H9 (cell line): Measurements from ENCODE around the gene ZNF264. TPM values are rescaled to one million over a fixed set of nuclear protein-coding genes. Genes with fewer than 3 reads are reported as not detected.

Experiments
- DNase-seq: peaks from one replicate; pipeline ENCODE4 v3.0.0-alpha.2; 2017
- H2AFZ ChIP-seq: one replicate; pipeline ENCODE4 v1.6.1; 2013; ENCODE audit warnings: mild to moderate bottlenecking, low read length, control low read depth, moderate library complexity
- H2AK5ac ChIP-seq: 2 replicates; pipeline ENCODE4 v1.6.1; 2013; ENCODE audit warnings: low read length, control low read depth, mixed read lengths; ENCODE audit not compliant: insufficient read length
- H2BK120ac ChIP-seq: one replicate; pipeline ENCODE4 v1.6.1; 2013; ENCODE audit warnings: low read depth, mild to moderate bottlenecking, low read length, control low read depth, inconsistent platforms; ENCODE audit not compliant: poor library complexity, severe bottlenecking
- H2BK12ac ChIP-seq: 2 replicates; pipeline ENCODE4 v1.6.1; 2013; ENCODE audit warnings: low read length, control low read depth, mixed read lengths, low read depth; ENCODE audit not compliant: insufficient read length
- H2BK15ac ChIP-seq: 2 replicates; pipeline ENCODE4 v1.6.1; 2013; ENCODE audit warnings: low read depth, low read length, control low read depth
- H2BK20ac ChIP-seq: one replicate; pipeline ENCODE4 v1.6.1; 2013; ENCODE audit warnings: low read depth, mild to moderate bottlenecking, low read length, control low read depth, inconsistent platforms; ENCODE audit not compliant: poor library complexity, severe bottlenecking
- H2BK5ac ChIP-seq: 2 replicates; pipeline ENCODE4 v1.6.1; 2013; ENCODE audit warnings: low read length, control low read depth, mixed read lengths; ENCODE audit not compliant: insufficient read length
- H3K14ac ChIP-seq: 2 replicates; pipeline ENCODE4 v1.6.1; 2013; ENCODE audit warnings: low read length, control low read depth; ENCODE audit not compliant: insufficient read depth
- H3K18ac ChIP-seq: 2 replicates; pipeline ENCODE4 v1.6.1; 2013; ENCODE audit warnings: low read depth, mild to moderate bottlenecking, mixed read lengths, low read length, control low read depth; ENCODE audit not compliant: insufficient read length
- H3K23ac ChIP-seq: 2 replicates; pipeline ENCODE4 v1.6.1; 2013; ENCODE audit warnings: low read length, control low read depth, mixed read lengths, low read depth; ENCODE audit not compliant: insufficient read length
- H3K23me2 ChIP-seq: 2 replicates; pipeline ENCODE4 v1.6.1; 2013; ENCODE audit warnings: low read depth, mild to moderate bottlenecking, mixed read lengths, low read length, control low read depth; ENCODE audit not compliant: insufficient read length, poor library complexity, severe bottlenecking
- H3K27ac ChIP-seq: 2 replicates; pipeline ENCODE4 v1.5.1; 2013; ENCODE audit warnings: low read length, control low read depth, mixed read lengths, low read depth; ENCODE audit not compliant: insufficient read length
- H3K27me3 ChIP-seq: 2 replicates; pipeline ENCODE4 v1.6.1; 2013; ENCODE audit warnings: low read length, control low read depth, inconsistent platforms; ENCODE audit not compliant: insufficient read depth
- H3K4ac ChIP-seq: 2 replicates; pipeline ENCODE4 v1.6.1; 2013; ENCODE audit warnings: low read depth, mild to moderate bottlenecking, control low read depth, inconsistent platforms, low read length, moderate library complexity
- H3K4me1 ChIP-seq: 2 replicates; pipeline ENCODE4 v1.6.1; 2013; ENCODE audit warnings: low read length, control low read depth, inconsistent platforms; ENCODE audit not compliant: insufficient read depth
- H3K4me2 ChIP-seq: 2 replicates; pipeline ENCODE4 v1.6.1; 2013; ENCODE audit warnings: low read length, control low read depth, mixed read lengths; ENCODE audit not compliant: insufficient read length, insufficient read depth
- H3K56ac ChIP-seq: 2 replicates; pipeline ENCODE4 v1.6.1; 2013; ENCODE audit warnings: low read depth, mild to moderate bottlenecking, mixed read lengths, low read length, control low read depth; ENCODE audit not compliant: insufficient read length
- H3K79me1 ChIP-seq: 2 replicates; pipeline ENCODE4 v1.6.1; 2013; ENCODE audit warnings: low read depth, mild to moderate bottlenecking, moderate library complexity, low read length, control low read depth, inconsistent platforms; ENCODE audit not compliant: insufficient read depth, poor library complexity, severe bottlenecking
- H3K79me2 ChIP-seq: 2 replicates; pipeline ENCODE4 v1.6.1; 2013; ENCODE audit warnings: low read length, control low read depth, inconsistent platforms; ENCODE audit not compliant: insufficient read depth
- H3K9ac ChIP-seq: 2 replicates; pipeline ENCODE4 v1.6.1; 2013; ENCODE audit warnings: low read length, control low read depth, mixed read lengths; ENCODE audit not compliant: insufficient read length; ENCODE audit errors: extremely low read depth
- H3K9me3 ChIP-seq: one replicate; pipeline ENCODE4 v1.6.1; 2013; ENCODE audit warnings: low read depth, low read length, inconsistent platforms; ENCODE audit not compliant: control insufficient read depth
- H3T11ph ChIP-seq: one replicate; pipeline ENCODE4 v1.6.1; 2013; ENCODE audit warnings: mild to moderate bottlenecking, low read length, control low read depth, inconsistent platforms
- H4K20me1 ChIP-seq: one replicate; pipeline ENCODE4 v1.6.1; 2013; ENCODE audit not compliant: control insufficient read depth, insufficient read length, insufficient read depth
- H4K5ac ChIP-seq: 2 replicates; pipeline ENCODE4 v1.6.1; 2013; ENCODE audit warnings: low read depth, mild to moderate bottlenecking, mixed read lengths, low read length, control low read depth; ENCODE audit not compliant: insufficient read length
- H4K8ac ChIP-seq: replicated peaks from 2 replicates; pipeline ENCODE4 v1.6.1; 2013; ENCODE audit warnings: low read length, control low read depth, mixed read lengths, low read depth; ENCODE audit not compliant: insufficient read length
- H4K91ac ChIP-seq: 2 replicates; pipeline ENCODE4 v1.6.1; 2013; ENCODE audit warnings: low read depth, mild to moderate bottlenecking, moderate library complexity, mixed read lengths, low read length, control low read depth; ENCODE audit not compliant: insufficient read length
- H3K27ac Mint-ChIP-seq, 3 experiments: 2 replicates in 2 of 3; 3 replicates in 1 of 3; pipeline ENCODE4 v1.8.0; 2020 to 2021; ENCODE audit warnings: mixed read lengths in 3 of 3, mild to moderate bottlenecking in 1 of 3, moderate library complexity in 1 of 3
- H3K27me3 Mint-ChIP-seq: 2 replicates; pipeline ENCODE4 v1.8.0; 2021; ENCODE audit warnings: low read depth, mild to moderate bottlenecking, moderate library complexity, mixed read lengths
- H3K36me3 Mint-ChIP-seq, 3 experiments: 2 replicates in 2 of 3; 3 replicates in 1 of 3; pipeline ENCODE4 v1.8.0; 2020 to 2021; ENCODE audit warnings: low read depth in 3 of 3, mixed read lengths in 3 of 3; ENCODE audit not compliant: insufficient read depth in 1 of 3
- H3K4me1 Mint-ChIP-seq, 2 experiments: 2 replicates each; pipeline ENCODE4 v1.8.0; 2020; ENCODE audit warnings: mixed read lengths in 2 of 2
- H3K4me3 Mint-ChIP-seq, 2 experiments: 2 replicates in 1 of 2; 3 replicates in 1 of 2; pipeline ENCODE4 v1.8.0; 2020 to 2021; ENCODE audit warnings: mild to moderate bottlenecking in 2 of 2, mixed read lengths in 2 of 2, moderate library complexity in 1 of 2
- H3K9me3 Mint-ChIP-seq, 2 experiments: 2 replicates in 1 of 2; 3 replicates in 1 of 2; pipeline ENCODE4 v1.8.0; 2020; ENCODE audit warnings: mild to moderate bottlenecking in 2 of 2, mixed read lengths in 2 of 2, moderate library complexity in 1 of 2
- CTCF ChIP-seq: fragments of 200-600 bp; sonication (generic); conservative IDR thresholded peaks from 3 replicates; pipeline ENCODE4 v1.8.0; 2021; ENCODE audit warnings: antibody characterized with exemption, mild to moderate bottlenecking
- WGBS: extraction: QIAGEN DNeasy Blood & Tissue Kit; methylation state at CpG from one replicate; pipeline ENCODE4 v1.1.7; 2013; ENCODE audit warnings: missing lambda C conversion rate, low lambda C conversion rate, mixed read lengths; ENCODE audit not compliant: insufficient read length; ENCODE audit errors: extremely low coverage; 5-methylcytosine and 5-hydroxymethylcytosine counted together
- total RNA-seq: library from RNA; stranded (reverse); gene quantifications from 2 replicates; pipeline ENCODE4 v1.2.1, GENCODE V29; 2021

Gene ZNF264
- total RNA-seq, 1 experiment from 2014 or later: 25.3 TPM

DNA sequence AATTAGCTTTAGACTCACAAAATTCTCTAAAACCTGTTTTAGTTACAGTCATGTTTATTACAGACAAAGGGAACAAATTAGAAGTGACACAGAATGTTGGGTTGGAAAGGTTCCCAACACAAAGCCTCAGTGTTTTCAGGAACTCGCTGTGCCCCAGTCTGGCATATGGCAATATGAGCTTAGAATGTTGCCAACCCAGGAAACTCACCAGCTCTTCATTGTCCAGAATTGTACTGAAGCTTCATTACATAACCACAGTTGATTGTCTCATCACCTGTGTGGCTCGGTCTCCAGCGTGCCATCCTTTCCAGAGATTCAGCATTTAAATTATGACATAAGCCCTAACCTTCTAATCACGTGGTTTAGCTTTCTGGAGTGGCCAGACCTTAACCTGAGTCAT is 19.1 kb downstream of the ZNF264 start:
- Histone ChIP-seq H2AFZ (no peak overlapping the region), H4K8ac (no peak overlapping the region), H3K27me3 (no peaks in the 10 kb centered on the region), H3K4ac (no peak overlapping the region), H3K4me2 (no peak overlapping the region), H2AK5ac (no peak overlapping the region), H4K5ac (no peak overlapping the region), H2BK12ac (no peak overlapping the region), H3K4me1 (no peaks in the 10 kb centered on the region), H3K9me3 (no peaks in the 10 kb centered on the region), H4K20me1 (no peaks in the 10 kb centered on the region), H3K56ac (no peak overlapping the region), H3K79me1 (no peaks in the 10 kb centered on the region), H2BK15ac (no peak overlapping the region), H3K18ac (no peak overlapping the region), H3K27ac (no peak overlapping the region), H3K14ac (no peak overlapping the region), H3K23me2 (no peaks in the 10 kb centered on the region), H4K91ac (no peak overlapping the region), H2BK5ac (no peak overlapping the region), H2BK20ac (no peak overlapping the region), H3K23ac (no peak overlapping the region), H3K79me2 (no peaks in the 10 kb centered on the region), H2BK120ac (no peak overlapping the region), H3K9ac (no peak overlapping the region), H3T11ph (no peak overlapping the region)
- no peaks in the 10 kb centered on the region for H3K4me1 Mint-ChIP-seq
- H3K27ac Mint-ChIP-seq: no peak overlapping the region
- no peaks in the 10 kb centered on the region for H3K9me3 Mint-ChIP-seq
- peaks cover 14 to 51% (median 42%) of the 10 kb centered on the region in 3 experiments for H3K36me3 Mint-ChIP-seq
- H3K4me3 Mint-ChIP-seq: no peak overlapping the region
- no peaks in the 10 kb centered on the region for H3K27me3 Mint-ChIP-seq
- WGBS: no CpG with 5 or more reads among the region's 4 CpGs
- no peak for DNase-seq
- TF ChIP-seq CTCF: no peak
